Neutrophil (primary cell): ENCODE results near the gene MAMDC4.

ENCODE experiments used
- H3K27ac ChIP-seq: fragments of 200-600 bp; sonication (generic); 2 replicates; pipeline ENCODE4 v1.5.1; 2016; ENCODE audit warnings: mild to moderate bottlenecking, moderate library complexity
- H3K27me3 ChIP-seq: fragments of 200-600 bp; sonication (generic); 2 replicates; pipeline ENCODE4 v1.6.0; 2016; ENCODE audit warnings: mild to moderate bottlenecking
- H3K36me3 ChIP-seq: fragments of 200-600 bp; sonication (generic); 2 replicates; pipeline ENCODE4 v1.5.1; 2017
- H3K4me1 ChIP-seq, 2 experiments: fragments of 200-600 bp in 1 of 2; sonication (generic) in 1 of 2; 1 replicate in 1 of 2; 2 replicates in 1 of 2; pipeline versions ENCODE4 v1.5.1 to v1.6.1; 2013 to 2016; ENCODE audit warnings: low read depth in 1 of 2, low read length in 1 of 2, mild to moderate bottlenecking in 1 of 2, moderate library complexity in 1 of 2; ENCODE audit not compliant: control insufficient read depth in 1 of 2, insufficient read depth in 1 of 2
- H3K4me3 ChIP-seq, 2 experiments: fragments of 200-600 bp in 1 of 2; sonication (generic) in 1 of 2; 1 replicate in 1 of 2; 2 replicates in 1 of 2; pipeline ENCODE4 v1.5.1; 2013 to 2016; ENCODE audit warnings: low read depth in 1 of 2, low read length in 1 of 2, mild to moderate bottlenecking in 1 of 2, moderate library complexity in 1 of 2
- H3K9me3 ChIP-seq: fragments of 200-600 bp; sonication (generic); 2 replicates; pipeline ENCODE4 v1.5.1; 2016
- CTCF ChIP-seq: fragments of 200-600 bp; sonication (generic); IDR thresholded peaks from 2 replicates; pipeline ENCODE4 v1.5.1; 2016; ENCODE audit warnings: antibody characterized with exemption

Gene MAMDC4

GRCh38 chr9:136900556-136900955 lies 48.4 kb downstream of the MAMDC4 start:
- Histone ChIP-seq H3K27ac (no peak overlapping the region), H3K4me1 (peaks cover 0 to 11% of the 10 kb centered on the region in 2 experiments), H3K4me3 (no peak overlapping the region), H3K9me3 (no peaks in the 10 kb centered on the region), H3K36me3 (peaks cover 55% of the 10 kb centered on the region), H3K27me3 (no peaks in the 10 kb centered on the region)
- TF ChIP-seq CTCF = no peak

- H3K27ac ChIP-seq = no peak overlapping the region
- peaks cover 0 to 11% of the 10 kb centered on the region in 2 experiments for H3K4me1 ChIP-seq
- H3K9me3 ChIP-seq = no peaks in the 10 kb centered on the region
- no peak for TF ChIP-seq CTCF
- H3K27me3 ChIP-seq = no peaks in the 10 kb centered on the region
- H3K4me3 ChIP-seq = no peak overlapping the region
- H3K36me3 ChIP-seq = peaks cover 60% of the 10 kb centered on the region
Observed at GRCh38 chr9:136900988-136901515, 48.9 kb downstream of the MAMDC4 start.

GRCh38 chr9:136901516-136902258 lies 49.5 kb downstream of the MAMDC4 start:
- peaks cover 0 to 11% of the 10 kb centered on the region in 2 experiments for H3K4me1 ChIP-seq
- no peaks in the 10 kb centered on the region for H3K9me3 ChIP-seq
- H3K27ac ChIP-seq = no peak overlapping the region
- H3K36me3 ChIP-seq = peaks cover 63% of the 10 kb centered on the region
- TF ChIP-seq CTCF = no peak
- H3K27me3 ChIP-seq = no peaks in the 10 kb centered on the region
- H3K4me3 ChIP-seq = no peak overlapping the region

GRCh38 chr9:136902259-136902821 lies 50.2 kb downstream of the MAMDC4 start:
- Histone ChIP-seq H3K27me3 (no peaks in the 10 kb centered on the region), H3K4me3 (no peak overlapping the region), H3K9me3 (no peaks in the 10 kb centered on the region), H3K27ac (no peak overlapping the region), H3K4me1 (peaks cover 0 to 11% of the 10 kb centered on the region in 2 experiments), H3K36me3 (peaks cover 69% of the 10 kb centered on the region)
- TF ChIP-seq CTCF = no peak

- H3K4me1 ChIP-seq = peaks cover 0 to 11% of the 10 kb centered on the region in 2 experiments
- H3K36me3 ChIP-seq = peaks cover 77% of the 10 kb centered on the region
- no peaks in the 10 kb centered on the region for H3K9me3 ChIP-seq
- no peak overlapping the region for H3K4me3 ChIP-seq
- no peak for TF ChIP-seq CTCF
- H3K27ac ChIP-seq = no peak overlapping the region
- H3K27me3 ChIP-seq = no peaks in the 10 kb centered on the region
Observed at GRCh38 chr9:136903041-136903554, 51.0 kb downstream of the MAMDC4 start.
